ENCODE results near the gene SCARF2.

- TF ChIP-seq EP300 (IDR thresholded peaks at IDR 0.05) (no peak), CTCF (IDR thresholded peaks at IDR 0.05) (no peak), POLR2A (IDR thresholded peaks at IDR 0.05) (no peak)
Measured at GRCh38 chr22:20429254-20430100, 8.1 kb downstream of the SCARF2 start.

Measured in tibial nerve (tissue), 4 donors.